HEK293 (cell line): ENCODE data around the gene ATP2B3.

ENCODE experiments used
- CTCF ChIA-PET: fragments of 350-600 bp; formaldehyde crosslinking; extraction: SDS; loops from one replicate; lab custom pipeline; 2021; ENCODE audit warnings: antibody characterized with exemption; lab: Yijun Ruan, JAX
- POLR2A ChIA-PET: fragments of 300-600 bp; formaldehyde crosslinking; extraction: SDS; loops from one replicate; lab custom pipeline; 2020; ENCODE audit warnings: antibody characterized with exemption, inconsistent platforms; lab: Yijun Ruan, JAX
- H3K27ac ChIP-seq: fragments of 200-500 bp; sonication (Bioruptor generic); 2 replicates; pipeline ENCODE4 v1.5.1; 2014; ENCODE audit warnings: low read depth, low read length, control low read depth, inconsistent platforms; ENCODE audit errors: extremely low read depth
- H3K36me3 ChIP-seq, 2 experiments: fragments of 200-500 bp in 1 of 2; sonication (Bioruptor generic) in 1 of 2; 1 replicate in 1 of 2; 2 replicates in 1 of 2; pipeline ENCODE4 v1.5.1; 2014 to 2017; ENCODE audit warnings: inconsistent platforms in 2 of 2, low read length in 2 of 2; ENCODE audit not compliant: control insufficient read depth in 2 of 2, insufficient read depth in 1 of 2
- H3K4me1 ChIP-seq: fragments of 200-500 bp; sonication (Bioruptor generic); 2 replicates; pipeline ENCODE4 v1.5.1; 2014; ENCODE audit warnings: mild to moderate bottlenecking, low read length, inconsistent platforms; ENCODE audit not compliant: control insufficient read depth, insufficient read depth
- H3K4me3 ChIP-seq: 2 replicates; pipeline ENCODE4 v1.5.1; 2011; ENCODE audit warnings: low read depth, mild to moderate bottlenecking, control low read depth, low read length, moderate library complexity
- H3K9me3 ChIP-seq: fragments of 200-500 bp; sonication (Bioruptor generic); 2 replicates; pipeline ENCODE4 v1.5.1; 2014; ENCODE audit warnings: low read depth, low read length, inconsistent platforms; ENCODE audit not compliant: control insufficient read depth, insufficient read depth
- IKZF3 ChIP-seq: fragments of 450-650 bp; IDR thresholded peaks from 2 replicates; pipeline ENCODE4 v1.5.0; 2018; ENCODE audit warnings: missing biosample characterization, mild to moderate bottlenecking, missing genetic modification characterization, moderate library complexity
- KLF9 ChIP-seq: fragments of 450-650 bp; formaldehyde crosslinking; IDR thresholded peaks from 2 replicates; pipeline ENCODE4 v1.5.1; 2016; ENCODE audit warnings: missing biosample characterization, missing genetic modification characterization, low read depth
- PRDM2 ChIP-seq: fragments of 450-650 bp; formaldehyde crosslinking; IDR thresholded peaks from 2 replicates; pipeline ENCODE4 v1.5.1; 2016; ENCODE audit warnings: missing biosample characterization, missing genetic modification characterization, borderline replicate concordance
- SP2 ChIP-seq: fragments of 450-650 bp; formaldehyde crosslinking; IDR thresholded peaks from 2 replicates; pipeline ENCODE4 v1.5.1; 2016; ENCODE audit warnings: missing biosample characterization, missing genetic modification characterization
- YY2 ChIP-seq: fragments of 450-650 bp; formaldehyde crosslinking; IDR thresholded peaks from 2 replicates; pipeline ENCODE4 v1.5.1; 2016; ENCODE audit warnings: missing biosample characterization, missing genetic modification characterization
- ZBTB17 ChIP-seq: fragments of 450-650 bp; formaldehyde crosslinking; IDR thresholded peaks from 2 replicates; pipeline ENCODE4 v1.5.1; 2016; ENCODE audit warnings: missing biosample characterization, missing genetic modification characterization
- ZBTB7A ChIP-seq: fragments of 450-650 bp; formaldehyde crosslinking; IDR thresholded peaks from 2 replicates; pipeline ENCODE4 v1.5.1; 2016; ENCODE audit warnings: low read depth, missing biosample characterization, missing genetic modification characterization
- ZNF114 ChIP-seq: fragments of 450-650 bp; formaldehyde crosslinking; IDR thresholded peaks from 2 replicates; pipeline ENCODE4 v1.5.0; 2017; ENCODE audit warnings: missing biosample characterization, missing genetic modification characterization
- ZNF140 ChIP-seq: fragments of 450-650 bp; formaldehyde crosslinking; IDR thresholded peaks from 2 replicates; pipeline ENCODE4 v1.5.1; 2016; ENCODE audit warnings: missing biosample characterization, missing genetic modification characterization
- ZNF169 ChIP-seq: fragments of 450-650 bp; formaldehyde crosslinking; IDR thresholded peaks from 2 replicates; pipeline ENCODE4 v1.5.1; 2016; ENCODE audit warnings: missing biosample characterization, missing genetic modification characterization
- ZNF266 ChIP-seq: fragments of 450-650 bp; formaldehyde crosslinking; IDR thresholded peaks from 2 replicates; pipeline ENCODE4 v1.5.1; 2016; ENCODE audit warnings: missing biosample characterization, missing genetic modification characterization, low read depth
- ZNF354C ChIP-seq: fragments of 450-650 bp; formaldehyde crosslinking; IDR thresholded peaks from 2 replicates; pipeline ENCODE4 v1.5.1; 2016; ENCODE audit warnings: missing biosample characterization, missing genetic modification characterization, low read depth, borderline replicate concordance
- ZNF449 ChIP-seq: fragments of 450-650 bp; formaldehyde crosslinking; IDR thresholded peaks from 2 replicates; pipeline ENCODE4 v1.5.1; 2017; ENCODE audit warnings: missing biosample characterization, mild to moderate bottlenecking, missing genetic modification characterization, moderate library complexity
- ZNF518A ChIP-seq: fragments of 450-650 bp; formaldehyde crosslinking; conservative IDR thresholded peaks from 2 replicates; pipeline ENCODE4 v1.5.1; 2016; ENCODE audit warnings: low read depth, missing biosample characterization, missing genetic modification characterization
- ZNF707 ChIP-seq: fragments of 450-650 bp; formaldehyde crosslinking; IDR thresholded peaks from 2 replicates; pipeline ENCODE4 v1.5.1; 2016; ENCODE audit warnings: missing biosample characterization, missing genetic modification characterization
- TF ChIP-seq, protein P1 (sequence below): fragments of 450-650 bp; formaldehyde crosslinking; conservative IDR thresholded peaks from 2 replicates; pipeline ENCODE4 v1.5.1; 2016; ENCODE audit warnings: low read depth, missing biosample characterization, missing genetic modification characterization

The ATP2B3 gene

GRCh38 chrX:153564047-153564606, 46.7 kb downstream of the ATP2B3 start:
- no peaks in the 10 kb centered on the region for H3K4me1 ChIP-seq
- H3K9me3 ChIP-seq = no peaks in the 10 kb centered on the region
- H3K36me3 ChIP-seq = no peaks in the 10 kb centered on the region
- no peak overlapping the region for H3K27ac ChIP-seq
- ChIA-PET CTCF (interaction anchor here (0.7 to 3.2 kb wide), 6 partner anchors 8 to 104 kb away, joined by 3 to 15 read pairs (median 4); no protein-coding TSS in a partner anchor), POLR2A (interaction anchor here (0.6 kb wide), 1 partner anchor 115 kb away, joined by 5 read pairs; no protein-coding TSS in a partner anchor)
- H3K4me3 ChIP-seq = no peak overlapping the region
- TF ChIP-seq ZNF266 (tag by site-specific recombination) = no peak
- no peak for TF ChIP-seq PRDM2
- no peak for TF ChIP-seq ZNF449 (tag by site-specific recombination)
- TF ChIP-seq ZBTB17 = no peak
- TF ChIP-seq, protein P1, sequence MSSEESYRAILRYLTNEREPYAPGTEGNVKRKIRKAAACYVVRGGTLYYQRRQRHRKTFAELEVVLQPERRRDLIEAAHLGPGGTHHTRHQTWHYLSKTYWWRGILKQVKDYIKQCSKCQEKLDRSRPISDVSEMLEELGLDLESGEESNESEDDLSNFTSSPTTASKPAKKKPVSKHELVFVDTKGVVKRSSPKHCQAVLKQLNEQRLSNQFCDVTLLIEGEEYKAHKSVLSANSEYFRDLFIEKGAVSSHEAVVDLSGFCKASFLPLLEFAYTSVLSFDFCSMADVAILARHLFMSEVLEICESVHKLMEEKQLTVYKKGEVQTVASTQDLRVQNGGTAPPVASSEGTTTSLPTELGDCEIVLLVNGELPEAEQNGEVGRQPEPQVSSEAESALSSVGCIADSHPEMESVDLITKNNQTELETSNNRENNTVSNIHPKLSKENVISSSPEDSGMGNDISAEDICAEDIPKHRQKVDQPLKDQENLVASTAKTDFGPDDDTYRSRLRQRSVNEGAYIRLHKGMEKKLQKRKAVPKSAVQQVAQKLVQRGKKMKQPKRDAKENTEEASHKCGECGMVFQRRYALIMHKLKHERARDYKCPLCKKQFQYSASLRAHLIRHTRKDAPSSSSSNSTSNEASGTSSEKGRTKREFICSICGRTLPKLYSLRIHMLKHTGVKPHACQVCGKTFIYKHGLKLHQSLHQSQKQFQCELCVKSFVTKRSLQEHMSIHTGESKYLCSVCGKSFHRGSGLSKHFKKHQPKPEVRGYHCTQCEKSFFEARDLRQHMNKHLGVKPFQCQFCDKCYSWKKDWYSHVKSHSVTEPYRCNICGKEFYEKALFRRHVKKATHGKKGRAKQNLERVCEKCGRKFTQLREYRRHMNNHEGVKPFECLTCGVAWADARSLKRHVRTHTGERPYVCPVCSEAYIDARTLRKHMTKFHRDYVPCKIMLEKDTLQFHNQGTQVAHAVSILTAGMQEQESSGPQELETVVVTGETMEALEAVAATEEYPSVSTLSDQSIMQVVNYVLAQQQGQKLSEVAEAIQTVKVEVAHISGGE (tag by site-specific recombination) = no peak
- TF ChIP-seq ZNF354C = no peak
- no peak for TF ChIP-seq ZNF114 (tag by site-specific recombination)
- no peak for TF ChIP-seq ZNF140
- TF ChIP-seq YY2 (tag by site-specific recombination) = no peak
- no peak for TF ChIP-seq ZNF707
- no peak for TF ChIP-seq ZNF169 (tag by site-specific recombination)

- Histone ChIP-seq H3K4me1 (no peaks in the 10 kb centered on the region), H3K4me3 (no peak overlapping the region), H3K27ac (no peak overlapping the region), H3K9me3 (no peaks in the 10 kb centered on the region), H3K36me3 (no peaks in the 10 kb centered on the region)
- TF ChIP-seq SP2 (no peak), ZBTB7A (tag by site-specific recombination) (no peak), ZNF518A (tag by site-specific recombination) (no peak), IKZF3 (no peak), KLF9 (tag by site-specific recombination) (peak; percentile 62)
- CTCF ChIA-PET = interaction anchor here (0.5 to 0.9 kb wide), 3 partner anchors 12 to 382 kb away, joined by 3 read pairs; no protein-coding TSS in a partner anchor
- POLR2A ChIA-PET = no interaction called here
Measured at GRCh38 chrX:153565996-153566580, 48.6 kb downstream of the ATP2B3 start.
